GM23338 (cell line): Measurements from ENCODE around the gene CELSR1. TPM values are rescaled to one million over a fixed set of nuclear protein-coding genes. Genes with fewer than 3 reads are reported as not detected.

ENCODE experiments used
- ATAC-seq: fragments of 200-7000 bp; cut with Tn5 transposase; 3 replicates; pipeline ENCODE4 v1.9.1; 2020
- DNase-seq: peaks from one replicate; pipeline ENCODE4 v3.0.0-alpha.2; 2015; ENCODE audit warnings: low spot score
- H2AFZ ChIP-seq: fragments of 200-600 bp; sonication (generic); 2 replicates; pipeline ENCODE4 v1.8.0; 2016; ENCODE audit warnings: antibody characterized with exemption, mild to moderate bottlenecking, moderate library complexity
- H3F3A ChIP-seq: fragments of 200-600 bp; sonication (generic); replicated peaks from 2 replicates; pipeline ENCODE4 v1.8.0; 2017; ENCODE audit warnings: antibody characterized with exemption, mixed run types, low read depth
- H3K27ac ChIP-seq: fragments of 200-600 bp; sonication (generic); 2 replicates; pipeline ENCODE4 v1.6.1; 2016; ENCODE audit warnings: low read depth
- H3K27me3 ChIP-seq: fragments of 200-600 bp; sonication (generic); 2 replicates; pipeline ENCODE4 v1.8.0; 2016; ENCODE audit warnings: mild to moderate bottlenecking, mixed run types, moderate library complexity; ENCODE audit not compliant: insufficient read depth
- H3K36me3 ChIP-seq: fragments of 200-600 bp; sonication (generic); 2 replicates; pipeline ENCODE4 v1.8.0; 2016; ENCODE audit warnings: mild to moderate bottlenecking; ENCODE audit not compliant: insufficient read depth
- H3K4me1 ChIP-seq: fragments of 200-600 bp; sonication (generic); 2 replicates; pipeline ENCODE4 v1.8.0; 2016; ENCODE audit warnings: mild to moderate bottlenecking, moderate library complexity; ENCODE audit not compliant: insufficient read depth
- H3K4me2 ChIP-seq: fragments of 200-600 bp; sonication (generic); 2 replicates; pipeline ENCODE4 v1.7.1; 2017; ENCODE audit warnings: mixed run types
- H3K4me3 ChIP-seq: fragments of 200-600 bp; sonication (generic); 2 replicates; pipeline ENCODE4 v1.6.1; 2016; ENCODE audit warnings: mixed run types
- H3K79me2 ChIP-seq: fragments of 200-600 bp; sonication (generic); replicated peaks from 2 replicates; pipeline ENCODE4 v1.8.0; 2017; ENCODE audit warnings: mild to moderate bottlenecking; ENCODE audit not compliant: insufficient read depth
- H3K9me2 ChIP-seq: fragments of 200-600 bp; sonication (generic); 2 replicates; pipeline ENCODE4 v1.8.0; 2017; ENCODE audit not compliant: insufficient read depth
- H4K20me1 ChIP-seq: fragments of 200-600 bp; sonication (generic); replicated peaks from 2 replicates; pipeline ENCODE4 v1.8.0; 2017; ENCODE audit warnings: mild to moderate bottlenecking; ENCODE audit not compliant: insufficient read depth
- H3K27ac Mint-ChIP-seq: 2 replicates; pipeline ENCODE4 v1.8.0; 2020; ENCODE audit warnings: inconsistent platforms, mild to moderate bottlenecking, moderate library complexity, mixed read lengths
- H3K27me3 Mint-ChIP-seq: 3 replicates; pipeline ENCODE4 v1.8.0; 2022; ENCODE audit warnings: low read depth, mild to moderate bottlenecking, moderate library complexity, mixed read lengths, inconsistent platforms; ENCODE audit not compliant: insufficient read depth, poor library complexity
- H3K36me3 Mint-ChIP-seq: 3 replicates; pipeline ENCODE4 v1.8.0; 2021; ENCODE audit warnings: low read depth, mild to moderate bottlenecking, inconsistent platforms, moderate library complexity, mixed read lengths
- H3K4me1 Mint-ChIP-seq: 3 replicates; pipeline ENCODE4 v1.8.0; 2020; ENCODE audit warnings: mild to moderate bottlenecking, inconsistent platforms, mixed read lengths
- H3K4me3 Mint-ChIP-seq: 3 replicates; pipeline ENCODE4 v1.8.0; 2021; ENCODE audit warnings: moderate library complexity, mild to moderate bottlenecking, inconsistent platforms, mixed read lengths
- H3K9me3 Mint-ChIP-seq: 3 replicates; pipeline ENCODE4 v1.8.0; 2020; ENCODE audit warnings: moderate library complexity, mild to moderate bottlenecking, inconsistent platforms, mixed read lengths
- CREB1 ChIP-seq: fragments of 250-450 bp; sonication (Bioruptor Pico); IDR thresholded peaks from 2 replicates; pipeline ENCODE4 v1.5.0; 2020; ENCODE audit warnings: low read depth, mild to moderate bottlenecking, moderate library complexity
- ETS1 ChIP-seq: IDR thresholded peaks from 2 replicates; pipeline ENCODE4 v1.6.1; 2016; ENCODE audit warnings: antibody characterized with exemption
- EZH2 ChIP-seq: fragments of 200-600 bp; sonication (generic); IDR thresholded peaks from one replicate; pipeline ENCODE4 v1.8.0; 2017; ENCODE audit warnings: antibody characterized with exemption, mild to moderate bottlenecking, low read depth; ENCODE audit not compliant: unreplicated experiment
- EZH2phosphoT487 ChIP-seq: fragments of 200-600 bp; sonication (generic); IDR thresholded peaks from one replicate; pipeline ENCODE4 v1.8.1; 2018; ENCODE audit warnings: antibody characterized with exemption; ENCODE audit not compliant: unreplicated experiment
- POLR2AphosphoS5 ChIP-seq: IDR thresholded peaks from 2 replicates; pipeline ENCODE4 v1.6.1; 2016; ENCODE audit warnings: antibody characterized with exemption, low read depth
- STAT1 ChIP-seq: IDR thresholded peaks from one replicate; pipeline ENCODE4 v1.6.1; 2016; ENCODE audit warnings: antibody characterized with exemption; ENCODE audit not compliant: unreplicated experiment
- ZNF462 ChIP-seq: fragments of 250-450 bp; sonication (Bioruptor Pico); IDR thresholded peaks from 2 replicates; pipeline ENCODE4 v1.5.0; 2020; ENCODE audit warnings: mild to moderate bottlenecking, moderate library complexity
- polyA plus RNA-seq: library from polyadenylated mRNA; unstranded; fragments of >200 nt; fragmentation: Nextera tagmentation; extraction: Ambion mirVana; gene quantifications from 2 replicates; pipeline ENCODE4 v1.2.1, GENCODE V29; 2016
- total RNA-seq: library from RNA; depleted of rRNA; stranded (reverse); fragments of >200 nt; shearing (Covaris generic); gene quantifications from 2 replicates; pipeline ENCODE4 v1.2.3, GENCODE V29; 2014

The CELSR1 gene
- total and polyA plus RNA-seq, 2 experiments from 2014 or later: 4.8 to 20.4 TPM

- DNase-seq: no peak
- no peaks in the 10 kb centered on the region for H3K9me3 Mint-ChIP-seq
- H3K36me3 Mint-ChIP-seq: no peaks in the 10 kb centered on the region; the same call in 2 of the 3 replicates
- Histone ChIP-seq H3F3A (no peaks in the 10 kb centered on the region), H3K79me2 (peaks cover 28% of the 10 kb centered on the region), H3K27ac (no peak overlapping the region), H3K36me3 (no peaks in the 10 kb centered on the region), H4K20me1 (peaks cover 10% of the 10 kb centered on the region), H3K9me2 (no peaks in the 10 kb centered on the region), H3K4me3 (no peak overlapping the region), H3K27me3 (no peaks in the 10 kb centered on the region), H2AFZ (no peak overlapping the region), H3K4me1 (no peaks in the 10 kb centered on the region; the same call in 1 of the 2 replicates), H3K4me2 (no peak overlapping the region)
- no peak for ATAC-seq
- no peak overlapping the region for H3K4me3 Mint-ChIP-seq
- no peak for TF ChIP-seq POLR2AphosphoS5
- H3K4me1 Mint-ChIP-seq: peaks cover 18% of the 10 kb centered on the region
- H3K27me3 Mint-ChIP-seq: peaks cover 9% of the 10 kb centered on the region
- H3K27ac Mint-ChIP-seq: no peak overlapping the region
Measured at GRCh38 chr22:46528121-46528610, 9.3 kb downstream of the CELSR1 start.

GRCh38 chr22:46526244-46526839 lies 11.1 kb downstream of the CELSR1 start:
- Mint-ChIP-seq H3K4me1 (peaks cover 20% of the 10 kb centered on the region), H3K4me3 (no peak overlapping the region), H3K27me3 (peaks cover 4% of the 10 kb centered on the region), H3K36me3 (no peaks in the 10 kb centered on the region; the same call in 2 of the 3 replicates), H3K27ac (no peak overlapping the region), H3K9me3 (no peaks in the 10 kb centered on the region)
- H3F3A ChIP-seq: no peaks in the 10 kb centered on the region
- DNase-seq (no peak), ATAC-seq (no peak)
- H3K27me3 ChIP-seq: no peaks in the 10 kb centered on the region
- no peaks in the 10 kb centered on the region for H4K20me1 ChIP-seq
- no peak overlapping the region for H2AFZ ChIP-seq
- H3K79me2 ChIP-seq: peaks cover 14% of the 10 kb centered on the region; the same call in 1 of the 2 replicates
- H3K4me2 ChIP-seq: no peak overlapping the region
- H3K4me3 ChIP-seq: no peak overlapping the region
- no peak for TF ChIP-seq POLR2AphosphoS5
- TF ChIP-seq EZH2phosphoT487: no peak
- no peak for TF ChIP-seq CREB1 (CRISPR knock-in tag)
- no peak for TF ChIP-seq STAT1
- no peak for TF ChIP-seq EZH2
- TF ChIP-seq ETS1: no peak
- H3K27ac ChIP-seq: no peak overlapping the region
- H3K36me3 ChIP-seq: no peaks in the 10 kb centered on the region
- H3K4me1 ChIP-seq: no peaks in the 10 kb centered on the region
- no peaks in the 10 kb centered on the region for H3K9me2 ChIP-seq

GRCh38 chr22:46525389-46526243 lies 11.8 kb downstream of the CELSR1 start:
- H3K36me3 ChIP-seq: no peaks in the 10 kb centered on the region
- no peaks in the 10 kb centered on the region for H3K4me1 ChIP-seq
- no peaks in the 10 kb centered on the region for H3K27me3 ChIP-seq
- no peaks in the 10 kb centered on the region for H3F3A ChIP-seq
- H4K20me1 ChIP-seq: no peaks in the 10 kb centered on the region
- H3K4me3 ChIP-seq: no peak overlapping the region
- Mint-ChIP-seq H3K27ac (no peak overlapping the region), H3K9me3 (no peaks in the 10 kb centered on the region), H3K36me3 (no peaks in the 10 kb centered on the region; the same call in 2 of the 3 replicates), H3K4me3 (no peak overlapping the region), H3K27me3 (peaks cover 4% of the 10 kb centered on the region), H3K4me1 (peaks cover 18% of the 10 kb centered on the region)
- no peak overlapping the region for H2AFZ ChIP-seq
- H3K9me2 ChIP-seq: no peaks in the 10 kb centered on the region
- peaks cover 11% of the 10 kb centered on the region; the same call in 1 of the 2 replicates for H3K79me2 ChIP-seq
- no peak for ATAC-seq
- no peak for DNase-seq
- no peak overlapping the region for H3K4me2 ChIP-seq
- H3K27ac ChIP-seq: no peak overlapping the region
- TF ChIP-seq EZH2: no peak
- no peak for TF ChIP-seq ZNF462 (CRISPR knock-in tag)
